Amniotic epithelial cell (primary cell): Measurements from ENCODE around the gene ARHGAP19.

Experiments used
- DNase-seq: peaks from one replicate; pipeline ENCODE4 v3.0.0-alpha.2; 2010; ENCODE audit warnings: low read depth

Gene ARHGAP19

GRCh38 chr10:97229322-97230015, 63.0 kb downstream of the ARHGAP19 start:
- DNase-seq = peak; percentile 7

GRCh38 chr10:97228775-97229157, 63.7 kb downstream of the ARHGAP19 start:
- DNase-seq = no peak

GRCh38 chr10:97228130-97228774, 64.2 kb downstream of the ARHGAP19 start:
- DNase-seq = no peak

- DNase-seq = no peak
Measured at GRCh38 chr10:97226398-97226797, 66.0 kb downstream of the ARHGAP19 start.

GRCh38 chr10:97224483-97225435, 67.7 kb downstream of the ARHGAP19 start:
- peak; percentile 22 for DNase-seq

- no peak for DNase-seq
Measured at GRCh38 chr10:97222326-97222961, 70.0 kb downstream of the ARHGAP19 start.

- DNase-seq = no peak
Measured at GRCh38 chr10:97220355-97220754, 72.1 kb downstream of the ARHGAP19 start.

DNA sequence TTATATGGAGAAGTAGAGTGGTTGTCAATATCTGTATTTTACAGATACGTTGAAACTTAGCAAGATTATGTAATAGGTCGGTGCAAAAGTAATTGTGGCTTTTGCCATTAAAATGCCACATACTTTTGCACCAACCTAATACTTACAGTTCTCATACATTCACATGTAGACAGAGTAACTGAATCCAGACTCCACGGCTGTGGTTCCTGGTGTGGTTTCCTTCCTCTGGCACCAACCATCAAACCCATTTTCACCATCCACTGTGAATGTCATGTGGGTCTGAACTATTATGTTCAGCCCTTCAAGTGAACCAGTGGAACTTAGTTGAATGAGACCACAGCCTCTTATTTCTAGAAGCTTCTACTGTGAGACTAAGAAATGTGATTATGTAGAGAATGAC, 75.1 kb downstream of the ARHGAP19 start:
- no peak for DNase-seq

- DNase-seq = no peak
Measured at GRCh38 chr10:97215619-97216260, 76.7 kb downstream of the ARHGAP19 start.

DNA sequence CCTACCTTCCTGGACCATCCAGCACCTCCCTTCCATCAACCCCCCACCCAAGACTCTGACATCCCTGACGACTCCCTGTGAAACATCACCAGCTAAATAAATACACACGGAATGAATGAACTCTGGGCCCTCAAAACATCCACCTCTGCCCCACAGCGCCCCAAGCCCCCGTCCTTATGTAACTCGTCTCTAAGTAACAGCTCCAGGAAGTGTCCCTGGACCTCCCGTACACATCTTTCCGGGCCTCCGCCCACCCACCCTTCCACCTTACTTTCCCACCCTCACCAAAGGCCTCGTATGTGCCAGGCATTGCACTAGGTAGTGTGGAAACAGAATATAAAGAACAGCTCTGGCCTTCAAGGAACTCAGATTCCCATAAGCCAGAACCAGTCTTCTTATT, 79.0 kb downstream of the ARHGAP19 start:
- DNase-seq = no peak

DNA sequence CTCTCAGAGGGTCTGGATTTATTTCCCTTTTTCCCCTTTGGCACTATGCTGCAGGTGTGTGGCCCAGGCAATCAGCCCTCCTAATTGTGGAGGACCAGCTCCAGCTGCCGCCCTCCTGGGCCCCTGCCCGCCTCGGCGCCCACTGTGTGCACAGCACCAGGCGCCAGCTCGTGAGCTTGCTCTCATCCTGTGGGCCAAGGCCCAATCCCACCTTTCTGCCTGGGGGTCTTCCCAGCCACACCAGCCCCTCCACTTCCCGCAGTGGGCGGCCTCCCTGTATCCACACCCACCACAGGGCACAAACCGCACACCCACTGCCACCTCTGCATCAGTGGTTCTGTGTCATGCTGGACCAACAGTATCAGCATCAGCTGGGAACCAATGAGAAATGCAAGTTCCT, 81.2 kb downstream of the ARHGAP19 start:
- no peak for DNase-seq

DNA sequence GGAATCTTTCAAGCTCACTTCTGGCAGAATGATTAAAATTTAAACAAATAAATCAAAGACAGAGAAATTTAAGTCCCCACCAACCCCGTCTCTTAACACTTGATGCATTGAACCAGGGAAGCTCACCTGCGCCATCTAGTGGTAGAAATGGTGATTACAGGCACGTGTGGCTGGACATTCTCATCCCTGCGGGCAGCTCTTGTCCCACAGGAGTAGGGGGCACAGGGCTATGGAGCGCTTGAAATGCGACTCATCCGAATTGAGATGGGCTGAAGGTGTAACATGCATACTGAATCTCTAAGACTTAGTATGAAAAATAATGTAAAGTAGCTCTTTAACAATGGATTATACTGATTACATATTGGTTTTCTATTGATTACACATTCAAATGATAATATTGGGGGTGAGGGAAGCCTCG, 81.9 kb downstream of the ARHGAP19 start:
- peak; percentile 46 for DNase-seq

- DNase-seq = no peak
Measured at GRCh38 chr10:97207756-97208346, 84.6 kb downstream of the ARHGAP19 start.

GRCh38 chr10:97207131-97207530, 85.3 kb downstream of the ARHGAP19 start:
- no peak for DNase-seq

- DNase-seq = no peak
Measured at GRCh38 chr10:97204826-97205679, 87.4 kb downstream of the ARHGAP19 start.

DNA sequence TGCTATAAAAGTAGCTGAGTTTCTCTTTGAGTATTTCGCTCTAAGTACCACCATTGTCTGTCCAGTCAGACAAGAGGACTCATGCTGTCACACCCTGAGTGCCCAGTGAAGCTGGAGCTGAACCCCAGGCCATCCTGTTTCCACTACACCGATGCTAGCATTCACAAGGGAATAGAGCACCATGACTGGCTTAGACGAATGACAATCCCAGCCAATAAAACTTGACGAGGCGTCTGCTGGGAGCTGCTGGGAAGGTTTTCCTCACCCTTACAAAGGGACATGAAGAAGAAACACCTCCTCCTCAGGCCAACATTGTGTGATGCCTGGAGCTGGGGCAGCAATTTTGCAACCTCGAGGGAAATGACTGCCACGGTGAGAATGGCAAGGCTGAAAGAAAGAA, 89.2 kb downstream of the ARHGAP19 start:
- DNase-seq = no peak

GRCh38 chr10:97200616-97201015, 91.8 kb downstream of the ARHGAP19 start:
- DNase-seq = no peak

- DNase-seq = no peak
Measured at GRCh38 chr10:97199152-97199551, 93.3 kb downstream of the ARHGAP19 start.

DNA sequence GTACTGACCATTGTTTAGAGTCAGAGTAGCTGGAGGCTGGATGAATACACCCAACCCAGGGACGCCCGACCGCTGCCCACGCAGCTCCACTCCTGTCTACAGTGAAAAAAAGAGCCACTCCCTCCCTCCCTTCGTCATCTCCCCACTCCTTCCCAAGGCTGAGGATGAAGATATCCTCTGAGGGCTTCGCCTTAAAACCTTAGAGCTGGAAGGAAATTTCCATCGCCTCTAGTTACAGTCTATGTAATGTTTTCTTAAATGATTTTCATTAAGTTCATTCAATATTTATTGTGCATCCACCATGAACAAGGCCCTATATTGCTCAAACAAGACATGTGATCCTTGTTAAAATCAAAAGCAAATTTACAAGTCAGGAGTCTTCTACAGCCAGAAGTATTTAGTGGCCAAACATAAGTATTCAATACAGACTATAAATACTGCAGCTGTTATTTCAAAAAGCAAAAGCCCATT, 95.4 kb downstream of the ARHGAP19 start:
- DNase-seq = no peak
